Lower lobe of right lung (tissue), 2 donors: ENCODE data around the gene SNRPA. TPM values are rescaled to one million over a fixed set of nuclear protein-coding genes. Genes with fewer than 3 reads are reported as not detected.

Experiments used
- ATAC-seq, 2 donors: fragments of 200-7000 bp; cut with Tn5 transposase; one replicate each; pipeline ENCODE4 v1.9.1; 2020 to 2022; ENCODE audit warnings: mild to moderate bottlenecking in 2 of 2, moderate library complexity in 2 of 2
- DNase-seq: peaks from one replicate; pipeline ENCODE4 v3.0.0-alpha.2; 2020
- H3K27ac ChIP-seq: fragments of 200-600 bp; one replicate; pipeline ENCODE4 v1.8.0; 2022
- H3K27me3 ChIP-seq: fragments of 200-600 bp; one replicate; pipeline ENCODE4 v1.8.0; 2022; ENCODE audit warnings: low read depth
- H3K36me3 ChIP-seq: fragments of 200-600 bp; one replicate; pipeline ENCODE4 v1.8.0; 2022; ENCODE audit warnings: mild to moderate bottlenecking
- H3K4me1 ChIP-seq: fragments of 200-600 bp; one replicate; pipeline ENCODE4 v1.8.0; 2022
- H3K4me3 ChIP-seq: fragments of 200-600 bp; one replicate; pipeline ENCODE4 v1.8.0; 2022; ENCODE audit warnings: mild to moderate bottlenecking
- H3K9me3 ChIP-seq: fragments of 200-600 bp; one replicate; pipeline ENCODE4 v1.8.0; 2022
- intact Hi-C: fragments of 100-400 bp; cut with DNase I; formaldehyde crosslinking; loops from one replicate; pipeline ENCODE4 v1.11.0; 2022
- total RNA-seq: library from RNA; stranded (reverse); fragmentation: NEBNext Ultra II Directional; extraction: Animal tissue kit (Norgen Biotek cat#: 25700); gene quantifications from one replicate; pipeline ENCODE4 v1.2.1, GENCODE V29; 2021
- TF ChIP-seq, protein P1 (sequence below): fragments of 200-600 bp; IDR thresholded peaks from one replicate; pipeline ENCODE4 v1.8.0; 2022; ENCODE audit warnings: antibody characterized with exemption, mild to moderate bottlenecking
- donor health status: DM: no; HTN: yes; CAD: no; lungs with severe emphysema.

Gene SNRPA
- total RNA-seq, 1 donor from 2014 or later, result 44.8 TPM

DNA sequence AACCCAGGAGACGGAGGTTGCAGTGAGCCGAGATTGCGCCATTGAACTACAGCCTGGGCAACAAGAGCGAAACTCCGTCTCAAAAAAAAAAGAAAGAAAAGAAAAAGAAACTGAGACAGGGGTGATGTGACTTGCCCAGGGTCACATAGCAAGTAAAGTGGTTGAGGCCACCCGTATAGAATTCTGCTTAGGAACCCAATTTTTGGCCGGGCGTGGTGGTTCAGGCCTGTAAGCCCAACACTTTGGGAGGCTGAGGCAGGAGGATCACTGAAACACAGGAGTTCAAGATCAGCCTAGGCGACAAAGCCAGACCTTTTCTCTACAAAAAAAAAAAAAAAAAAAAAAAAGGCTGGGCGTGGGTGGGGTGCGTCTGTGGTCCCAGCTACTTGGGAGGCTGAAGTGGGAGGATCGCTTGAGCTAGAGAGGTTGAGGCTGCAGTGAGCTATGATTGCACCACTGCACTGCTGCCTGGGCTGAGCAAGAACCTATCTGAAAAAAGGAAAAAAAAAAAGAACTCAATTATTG, 1.3 kb downstream of the SNRPA start:
- Histone ChIP-seq H3K27ac (peak overlapping the region; percentile 93), H3K9me3 (no peaks in the 10 kb centered on the region), H3K27me3 (no peaks in the 10 kb centered on the region), H3K4me1 (peaks cover 77% of the 10 kb centered on the region), H3K36me3 (peaks cover 31% of the 10 kb centered on the region), H3K4me3 (peak overlapping the region; percentile 63)
- intact Hi-C loops, result no loop called here
- no peak for DNase-seq
- ATAC-seq, result no peak
- TF ChIP-seq, protein P1, sequence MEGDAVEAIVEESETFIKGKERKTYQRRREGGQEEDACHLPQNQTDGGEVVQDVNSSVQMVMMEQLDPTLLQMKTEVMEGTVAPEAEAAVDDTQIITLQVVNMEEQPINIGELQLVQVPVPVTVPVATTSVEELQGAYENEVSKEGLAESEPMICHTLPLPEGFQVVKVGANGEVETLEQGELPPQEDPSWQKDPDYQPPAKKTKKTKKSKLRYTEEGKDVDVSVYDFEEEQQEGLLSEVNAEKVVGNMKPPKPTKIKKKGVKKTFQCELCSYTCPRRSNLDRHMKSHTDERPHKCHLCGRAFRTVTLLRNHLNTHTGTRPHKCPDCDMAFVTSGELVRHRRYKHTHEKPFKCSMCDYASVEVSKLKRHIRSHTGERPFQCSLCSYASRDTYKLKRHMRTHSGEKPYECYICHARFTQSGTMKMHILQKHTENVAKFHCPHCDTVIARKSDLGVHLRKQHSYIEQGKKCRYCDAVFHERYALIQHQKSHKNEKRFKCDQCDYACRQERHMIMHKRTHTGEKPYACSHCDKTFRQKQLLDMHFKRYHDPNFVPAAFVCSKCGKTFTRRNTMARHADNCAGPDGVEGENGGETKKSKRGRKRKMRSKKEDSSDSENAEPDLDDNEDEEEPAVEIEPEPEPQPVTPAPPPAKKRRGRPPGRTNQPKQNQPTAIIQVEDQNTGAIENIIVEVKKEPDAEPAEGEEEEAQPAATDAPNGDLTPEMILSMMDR, result no peak

DNA sequence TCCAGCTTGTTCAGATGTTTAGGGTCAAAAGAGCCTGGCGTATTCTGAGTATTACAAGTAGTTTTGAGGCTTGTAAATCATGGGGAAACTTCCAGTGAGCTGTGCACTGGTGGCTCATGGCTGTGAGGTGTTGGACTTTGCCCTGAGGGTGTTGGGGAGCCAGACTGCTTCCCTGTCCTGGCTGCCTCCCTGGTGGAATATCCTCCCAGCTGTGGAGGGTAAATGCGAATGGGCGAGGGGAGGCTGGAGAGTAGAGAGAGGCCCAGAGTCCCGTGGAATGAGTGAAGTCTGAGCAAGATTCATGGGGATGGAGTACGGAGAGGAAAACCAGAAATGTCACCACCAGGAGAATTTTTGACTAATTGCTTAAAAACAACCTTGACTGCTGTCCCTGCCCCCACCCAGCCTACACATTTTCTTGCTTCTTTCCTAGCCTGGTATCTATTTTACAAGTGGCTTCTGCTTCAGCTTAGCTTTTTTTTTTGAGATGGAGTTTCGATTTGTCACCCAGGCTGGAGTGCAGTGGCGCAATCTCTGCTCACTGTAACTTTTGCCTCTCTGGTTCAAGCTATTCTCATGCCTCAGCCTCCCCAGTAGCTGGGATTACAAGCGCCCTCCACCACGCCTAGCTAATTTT, 3.7 kb downstream of the SNRPA start:
- Histone ChIP-seq H3K27ac (peak overlapping the region; percentile 8), H3K9me3 (no peaks in the 10 kb centered on the region), H3K27me3 (no peaks in the 10 kb centered on the region), H3K36me3 (peaks cover 55% of the 10 kb centered on the region), H3K4me3 (peak overlapping the region; percentile 25), H3K4me1 (peaks cover 54% of the 10 kb centered on the region)
- intact Hi-C loops, result no loop called here
- DNase-seq (no peak), ATAC-seq (no peak)
- TF ChIP-seq, protein P1, result no peak

DNA sequence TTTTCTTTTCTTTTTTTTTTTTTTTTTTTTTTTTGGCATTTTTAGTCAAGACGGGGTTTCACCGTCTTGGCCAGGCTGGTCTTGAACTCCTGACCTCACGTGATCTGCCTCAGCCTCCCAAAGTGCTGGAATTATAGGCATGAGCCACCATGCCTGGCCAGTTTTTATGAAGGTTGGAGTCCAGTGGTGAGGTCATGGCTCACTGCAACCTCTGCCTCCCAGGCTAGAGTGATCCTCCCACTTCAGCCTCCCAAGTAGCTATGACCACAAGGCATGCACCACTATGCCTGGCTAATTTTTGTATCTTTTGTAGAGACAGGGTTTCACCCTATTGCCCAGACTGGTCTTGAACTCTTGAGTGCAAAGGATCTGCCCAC, 4.2 kb downstream of the SNRPA start:
- peaks cover 52% of the 10 kb centered on the region for H3K4me1 ChIP-seq
- no peaks in the 10 kb centered on the region for H3K27me3 ChIP-seq
- H3K36me3 ChIP-seq, result peaks cover 60% of the 10 kb centered on the region
- TF ChIP-seq, protein P1, result no peak
- H3K4me3 ChIP-seq, result peak overlapping the region; percentile 25
- intact Hi-C loops, result no loop called here
- H3K9me3 ChIP-seq, result no peaks in the 10 kb centered on the region
- ATAC-seq, result no peak
- peak overlapping the region; percentile 36 for H3K27ac ChIP-seq
- no peak for DNase-seq

DNA sequence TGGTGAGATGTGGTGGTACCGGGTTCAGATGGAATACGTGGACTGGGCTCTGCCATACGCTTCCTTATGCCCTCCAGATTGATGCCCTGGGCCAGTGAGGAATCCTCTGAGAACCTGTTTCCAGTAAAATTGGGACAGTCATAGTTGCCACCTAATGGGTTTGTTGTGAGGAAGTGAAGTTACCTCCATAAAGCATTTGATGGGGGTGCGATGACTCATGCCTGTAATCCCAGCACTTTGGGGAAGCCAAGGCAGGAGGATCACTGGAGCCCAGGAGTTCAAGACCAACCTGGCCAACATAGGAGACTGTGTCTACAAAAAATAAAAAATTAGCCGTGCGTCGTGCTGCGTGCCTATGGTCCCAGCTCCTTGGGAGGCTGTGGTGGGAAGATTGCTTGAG, 4.8 kb downstream of the SNRPA start:
- no peak for DNase-seq
- peaks cover 52% of the 10 kb centered on the region for H3K4me1 ChIP-seq
- TF ChIP-seq, protein P1, result no peak
- no peaks in the 10 kb centered on the region for H3K9me3 ChIP-seq
- H3K27ac ChIP-seq, result no peak overlapping the region
- no peak overlapping the region for H3K4me3 ChIP-seq
- intact Hi-C loops, result no loop called here
- H3K27me3 ChIP-seq, result no peaks in the 10 kb centered on the region
- peaks cover 66% of the 10 kb centered on the region for H3K36me3 ChIP-seq
- ATAC-seq, result no peak

DNA sequence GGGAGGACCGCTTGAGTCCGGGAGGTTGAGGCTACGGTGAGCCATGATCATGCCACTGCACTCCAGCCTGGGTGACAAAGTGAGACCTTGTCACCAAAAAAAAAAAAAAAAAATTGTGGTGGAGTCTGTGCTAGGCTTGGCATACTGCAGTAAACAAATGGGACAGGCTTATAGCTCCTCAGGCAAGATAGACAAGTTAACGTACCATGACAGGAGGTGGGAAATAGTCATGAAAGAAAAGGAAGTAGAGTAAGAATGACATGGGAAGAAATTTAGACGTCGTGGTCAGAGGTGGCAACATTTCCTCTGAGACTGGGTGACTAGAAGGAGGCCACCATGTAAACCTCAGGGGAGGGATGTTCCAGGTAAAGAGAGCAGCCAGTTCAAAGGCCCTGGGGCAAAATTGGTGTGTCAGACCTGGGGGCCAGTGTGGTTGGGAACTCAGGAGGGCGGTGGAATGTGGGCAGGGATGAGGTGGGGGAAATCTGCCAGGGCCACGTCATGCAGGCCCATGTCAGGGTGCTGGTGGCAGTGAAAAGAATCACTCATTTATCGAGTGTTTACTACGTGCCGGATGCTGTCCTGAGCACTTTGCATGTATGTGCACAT, 5.6 kb downstream of the SNRPA start:
- DNase-seq (no peak), ATAC-seq (peak; percentile 31 to 44)
- Histone ChIP-seq H3K27ac (no peak overlapping the region), H3K9me3 (no peaks in the 10 kb centered on the region), H3K36me3 (peaks cover 74% of the 10 kb centered on the region), H3K4me3 (no peak overlapping the region), H3K4me1 (peaks cover 52% of the 10 kb centered on the region), H3K27me3 (no peaks in the 10 kb centered on the region)
- intact Hi-C loops, result no loop called here
- TF ChIP-seq, protein P1, result no peak
